K562 (cell line): ENCODE measurements around the gene F2RL1. TPM values are rescaled to one million over a fixed set of nuclear protein-coding genes. Genes with fewer than 3 reads are reported as not detected.

ENCODE experiments used
- BRD9 ChIP-seq: fragments of 450-650 bp; IDR thresholded peaks from 2 replicates; pipeline ENCODE4 v1.6.1; 2018; ENCODE audit warnings: low read depth; ENCODE audit not compliant: partially characterized antibody
- GABPB1 ChIP-seq: sonication (generic); formaldehyde crosslinking; IDR thresholded peaks from 2 replicates; pipeline ENCODE4 v1.8.0; 2022; ENCODE audit warnings: mild to moderate bottlenecking, missing genetic modification reagents
- GATAD2B ChIP-seq: fragments of 450-650 bp; IDR thresholded peaks from 2 replicates; pipeline ENCODE4 v1.6.1; 2017; ENCODE audit warnings: mild to moderate bottlenecking, borderline replicate concordance
- HOXB6 ChIP-seq: fragments of 250-450 bp; sonication (Bioruptor Pico); IDR thresholded peaks from 2 replicates; pipeline ENCODE4 v1.5.1; 2022; ENCODE audit warnings: mild to moderate bottlenecking, borderline replicate concordance
- ILF3 ChIP-seq: fragments of 450-650 bp; IDR thresholded peaks from 2 replicates; pipeline ENCODE4 v1.6.1; 2018; ENCODE audit warnings: antibody characterized with exemption, mild to moderate bottlenecking, moderate library complexity, borderline replicate concordance
- KAT2B ChIP-seq: IDR thresholded peaks from one replicate; pipeline ENCODE4 v1.6.1; 2012; ENCODE audit warnings: low read depth, mild to moderate bottlenecking, control low read depth, inconsistent platforms, low read length, moderate library complexity
- PRPF4 ChIP-seq: fragments of 200-400 bp; formaldehyde crosslinking; IDR thresholded peaks from one replicate; pipeline ENCODE4 v1.6.1; 2017; ENCODE audit warnings: low read length, low read depth, mild to moderate bottlenecking; ENCODE audit not compliant: insufficient read depth, poor library complexity, severe bottlenecking
- RUNX1 ChIP-seq: sonication (generic); IDR thresholded peaks from 2 replicates; pipeline ENCODE4 v1.6.1; 2016; ENCODE audit warnings: antibody characterized with exemption, low read depth
- SREBF1 ChIP-seq: fragments of 150-350 bp; IDR thresholded peaks from 2 replicates; pipeline ENCODE4 v1.6.1; 2014; ENCODE audit warnings: antibody characterized with exemption, low read depth, low read length, borderline replicate concordance
- TAF9B ChIP-seq: fragments of 450-650 bp; IDR thresholded peaks from 2 replicates; pipeline ENCODE4 v1.6.1; 2018; ENCODE audit warnings: mild to moderate bottlenecking; ENCODE audit not compliant: partially characterized antibody
- ZC3H8 ChIP-seq: fragments of 450-650 bp; IDR thresholded peaks from 2 replicates; pipeline ENCODE4 v1.6.1; 2017
- ZKSCAN1 ChIP-seq: fragments of 150-350 bp; IDR thresholded peaks from 2 replicates; pipeline ENCODE4 v1.6.1; 2016; ENCODE audit warnings: low read depth, low read length
- ZNF12 ChIP-seq: sonication (generic); formaldehyde crosslinking; IDR thresholded peaks from 2 replicates; pipeline ENCODE4 v1.4.0; 2020; ENCODE audit warnings: mild to moderate bottlenecking, missing genetic modification reagents
- ZNF121 ChIP-seq: sonication (generic); formaldehyde crosslinking; conservative IDR thresholded peaks from 2 replicates; pipeline ENCODE4 v1.8.0; 2022; ENCODE audit warnings: missing genetic modification reagents
- ZNF133 ChIP-seq: fragments of 250-450 bp; sonication (Bioruptor Pico); IDR thresholded peaks from 2 replicates; pipeline ENCODE4 v1.4.0; 2020; ENCODE audit warnings: mild to moderate bottlenecking
- ZNF143 ChIP-seq: sonication (generic); formaldehyde crosslinking; IDR thresholded peaks from 2 replicates; pipeline ENCODE4 v1.9.0; 2022; ENCODE audit warnings: mild to moderate bottlenecking, missing genetic modification reagents
- ZNF696 ChIP-seq: fragments of 250-450 bp; sonication (Bioruptor Pico); conservative IDR thresholded peaks from 2 replicates; pipeline ENCODE4 v1.4.0; 2020; ENCODE audit warnings: mild to moderate bottlenecking, moderate library complexity
- ZNF76 ChIP-seq: fragments of 250-450 bp; sonication (Bioruptor Pico); IDR thresholded peaks from 2 replicates; pipeline ENCODE4 v1.4.0; 2020; ENCODE audit warnings: mild to moderate bottlenecking, moderate library complexity, borderline replicate concordance
- polyA plus RNA-seq, 8 experiments: library from polyadenylated mRNA; depleted of rRNA in 4 of 8; stranded (reverse) in 5 of 8; unstranded in 3 of 8; fragments of >200 nt; fragmentation: Nextera tagmentation in 2 of 8; fragmentation: Illumina TruSeq in 1 of 8; extraction: Ambion mirVana in 2 of 8; extraction: Trizol in 1 of 8; gene quantifications; 2 replicates each; pipeline versions ENCODE4 v1.2.1 to v1.2.3, GENCODE V29; 2011 to 2014; ENCODE audit warnings: inconsistent platforms in 1 of 8, missing spikeins in 1 of 8
- total RNA-seq, 7 experiments: library from RNA; depleted of rRNA in 6 of 7; stranded (reverse); fragments of >200 nt in 6 of 7; fragmentation: Illumina TruSeq in 2 of 7; extraction: Trizol in 2 of 7; gene quantifications; 2 replicates each; pipeline versions ENCODE4 v1.2.1 to v1.2.3, GENCODE V29; 2011 to 2021; ENCODE audit warnings: low replicate concordance in 1 of 7
- TF ChIP-seq, protein P1 (sequence below): fragments of 250-450 bp; sonication (Bioruptor Pico); IDR thresholded peaks from 2 replicates; pipeline ENCODE4 v1.8.0; 2021; ENCODE audit warnings: borderline replicate concordance, mild to moderate bottlenecking, moderate library complexity; ENCODE audit not compliant: poor library complexity, severe bottlenecking
- TF ChIP-seq, protein P2 (sequence below): IDR thresholded peaks from 3 replicates; pipeline ENCODE4 v1.6.1; 2011; ENCODE audit warnings: borderline replicate concordance, mild to moderate bottlenecking; ENCODE audit not compliant: insufficient read length, insufficient read depth
- TF ChIP-seq, protein P3 (sequence below): IDR thresholded peaks from 2 replicates; pipeline ENCODE4 v1.6.1; 2012; ENCODE audit warnings: low read depth, low read length, improper control_type of control experiment, borderline replicate concordance
- TF ChIP-seq, protein P4 (sequence below): IDR thresholded peaks from 2 replicates; pipeline ENCODE4 v1.6.1; 2016; ENCODE audit warnings: missing genetic modification characterization, missing compliant biosample characterization
- TF ChIP-seq, protein P5 (sequence below): fragments of 250-450 bp; sonication (Bioruptor Pico); IDR thresholded peaks from 2 replicates; pipeline ENCODE4 v1.9.0; 2021; ENCODE audit warnings: mild to moderate bottlenecking

The F2RL1 gene
- total and polyA plus RNA-seq, 9 of the 15 experiments (the other 6 are each of a cell fraction or from before 2014, with no cell fraction given) = 0.03 to 0.50 (median 0.27) TPM; not detected in 6

DNA sequence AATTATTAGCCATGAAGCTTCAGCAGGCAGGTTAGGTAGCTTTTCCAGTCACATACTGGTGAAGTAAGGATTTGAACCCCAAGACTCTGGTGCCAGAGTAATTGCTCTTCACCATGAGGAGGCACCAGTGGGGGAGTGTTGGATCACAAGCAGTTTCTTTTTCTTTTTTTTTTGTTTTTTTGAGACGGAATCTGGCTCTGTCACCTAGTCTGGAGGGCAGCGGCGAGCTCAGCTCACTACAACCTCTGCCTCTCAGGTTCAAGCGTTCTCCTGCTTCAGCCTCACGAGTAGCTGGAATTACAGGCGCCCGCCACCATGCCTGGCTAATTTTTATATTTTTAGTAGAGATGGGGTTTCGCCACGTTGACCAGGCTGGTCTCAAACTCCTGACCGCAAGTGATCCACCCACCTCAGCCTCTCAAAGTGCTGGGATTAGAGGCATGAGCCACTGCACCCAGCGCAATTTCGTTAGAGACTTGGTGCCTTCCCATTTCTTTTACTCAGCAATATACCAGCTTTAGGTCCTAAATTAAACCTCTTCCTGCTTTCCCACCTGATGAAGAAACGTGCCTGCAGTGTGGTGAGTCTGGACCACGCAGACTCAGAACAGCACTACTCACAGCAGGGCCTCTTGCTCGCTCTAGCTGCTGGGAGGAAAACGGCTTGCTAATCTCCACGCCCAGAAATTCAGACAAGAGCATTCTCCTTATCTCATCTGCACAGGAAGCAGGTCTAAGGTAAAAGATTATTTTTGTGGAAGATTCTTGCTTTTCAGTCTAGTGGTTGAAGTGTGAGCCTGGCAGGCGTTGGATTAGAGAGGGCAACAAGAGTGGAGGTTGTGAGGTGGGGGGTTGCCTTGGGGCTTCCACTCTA, 30.8 kb downstream of the F2RL1 start, which contains the start of gene S100Z (continued):
- peak; percentile 99 for TF ChIP-seq ZNF12 (CRISPR knock-in tag)
- no peak for TF ChIP-seq TAF9B
- TF ChIP-seq ZNF121 (CRISPR knock-in tag) = no peak
- TF ChIP-seq BRD9 = peak; percentile 73
- TF ChIP-seq PRPF4 = no peak
- TF ChIP-seq ZNF143 (CRISPR knock-in tag) = no peak
- no peak for TF ChIP-seq ZKSCAN1
- no peak for TF ChIP-seq KAT2B
- no peak for TF ChIP-seq ZNF133
- TF ChIP-seq HOXB6 = no peak
- TF ChIP-seq ILF3 = no peak
- no peak; the same call in 1 of the 2 replicates for TF ChIP-seq GATAD2B
- TF ChIP-seq, protein P1, sequence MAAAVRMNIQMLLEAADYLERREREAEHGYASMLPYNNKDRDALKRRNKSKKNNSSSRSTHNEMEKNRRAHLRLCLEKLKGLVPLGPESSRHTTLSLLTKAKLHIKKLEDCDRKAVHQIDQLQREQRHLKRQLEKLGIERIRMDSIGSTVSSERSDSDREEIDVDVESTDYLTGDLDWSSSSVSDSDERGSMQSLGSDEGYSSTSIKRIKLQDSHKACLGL = no peak
- TF ChIP-seq, protein P2, sequence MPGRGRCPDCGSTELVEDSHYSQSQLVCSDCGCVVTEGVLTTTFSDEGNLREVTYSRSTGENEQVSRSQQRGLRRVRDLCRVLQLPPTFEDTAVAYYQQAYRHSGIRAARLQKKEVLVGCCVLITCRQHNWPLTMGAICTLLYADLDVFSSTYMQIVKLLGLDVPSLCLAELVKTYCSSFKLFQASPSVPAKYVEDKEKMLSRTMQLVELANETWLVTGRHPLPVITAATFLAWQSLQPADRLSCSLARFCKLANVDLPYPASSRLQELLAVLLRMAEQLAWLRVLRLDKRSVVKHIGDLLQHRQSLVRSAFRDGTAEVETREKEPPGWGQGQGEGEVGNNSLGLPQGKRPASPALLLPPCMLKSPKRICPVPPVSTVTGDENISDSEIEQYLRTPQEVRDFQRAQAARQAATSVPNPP = no peak
- TF ChIP-seq ZNF76 (CRISPR knock-in tag) = no peak
- 0 out of 2 replicates have a peak, but pooled peaks have one; percentile 38 for TF ChIP-seq RUNX1
- TF ChIP-seq, protein P3, sequence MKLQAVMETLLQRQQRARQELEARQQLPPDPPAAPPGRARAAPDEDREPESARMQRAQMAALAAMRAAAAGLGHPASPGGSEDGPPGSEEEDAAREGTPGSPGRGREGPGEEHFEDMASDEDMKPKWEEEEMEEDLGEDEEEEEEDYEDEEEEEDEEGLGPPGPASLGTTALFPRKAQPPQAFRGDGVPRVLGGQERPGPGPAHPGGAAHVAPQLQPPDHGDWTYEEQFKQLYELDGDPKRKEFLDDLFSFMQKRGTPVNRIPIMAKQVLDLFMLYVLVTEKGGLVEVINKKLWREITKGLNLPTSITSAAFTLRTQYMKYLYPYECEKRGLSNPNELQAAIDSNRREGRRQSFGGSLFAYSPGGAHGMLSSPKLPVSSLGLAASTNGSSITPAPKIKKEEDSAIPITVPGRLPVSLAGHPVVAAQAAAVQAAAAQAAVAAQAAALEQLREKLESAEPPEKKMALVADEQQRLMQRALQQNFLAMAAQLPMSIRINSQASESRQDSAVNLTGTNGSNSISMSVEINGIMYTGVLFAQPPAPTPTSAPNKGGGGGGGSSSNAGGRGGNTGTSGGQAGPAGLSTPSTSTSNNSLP = 0 out of 2 replicates have a peak, but pooled peaks have one; percentile 45
- TF ChIP-seq SREBF1 = no peak
- no peak for TF ChIP-seq ZNF696
- TF ChIP-seq, protein P4, sequence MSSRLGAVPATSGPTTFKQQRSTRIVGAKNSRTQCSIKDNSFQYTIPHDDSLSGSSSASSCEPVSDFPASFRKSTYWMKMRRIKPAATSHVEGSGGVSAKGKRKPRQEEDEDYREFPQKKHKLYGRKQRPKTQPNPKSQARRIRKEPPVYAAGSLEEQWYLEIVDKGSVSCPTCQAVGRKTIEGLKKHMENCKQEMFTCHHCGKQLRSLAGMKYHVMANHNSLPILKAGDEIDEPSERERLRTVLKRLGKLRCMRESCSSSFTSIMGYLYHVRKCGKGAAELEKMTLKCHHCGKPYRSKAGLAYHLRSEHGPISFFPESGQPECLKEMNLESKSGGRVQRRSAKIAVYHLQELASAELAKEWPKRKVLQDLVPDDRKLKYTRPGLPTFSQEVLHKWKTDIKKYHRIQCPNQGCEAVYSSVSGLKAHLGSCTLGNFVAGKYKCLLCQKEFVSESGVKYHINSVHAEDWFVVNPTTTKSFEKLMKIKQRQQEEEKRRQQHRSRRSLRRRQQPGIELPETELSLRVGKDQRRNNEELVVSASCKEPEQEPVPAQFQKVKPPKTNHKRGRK (tag) = no peak
- TF ChIP-seq, protein P5, sequence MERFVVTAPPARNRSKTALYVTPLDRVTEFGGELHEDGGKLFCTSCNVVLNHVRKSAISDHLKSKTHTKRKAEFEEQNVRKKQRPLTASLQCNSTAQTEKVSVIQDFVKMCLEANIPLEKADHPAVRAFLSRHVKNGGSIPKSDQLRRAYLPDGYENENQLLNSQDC = no peak
- TF ChIP-seq ZC3H8 = no peak
- TF ChIP-seq GABPB1 (CRISPR knock-in tag) = no peak
